ENCODE measurements around the gene POU4F3. TPM values are rescaled to one million over a fixed set of nuclear protein-coding genes. Genes with fewer than 3 reads are reported as not detected.

The POU4F3 gene
- total RNA-seq, 1 donor from 2014 or later = not detected

DNA sequence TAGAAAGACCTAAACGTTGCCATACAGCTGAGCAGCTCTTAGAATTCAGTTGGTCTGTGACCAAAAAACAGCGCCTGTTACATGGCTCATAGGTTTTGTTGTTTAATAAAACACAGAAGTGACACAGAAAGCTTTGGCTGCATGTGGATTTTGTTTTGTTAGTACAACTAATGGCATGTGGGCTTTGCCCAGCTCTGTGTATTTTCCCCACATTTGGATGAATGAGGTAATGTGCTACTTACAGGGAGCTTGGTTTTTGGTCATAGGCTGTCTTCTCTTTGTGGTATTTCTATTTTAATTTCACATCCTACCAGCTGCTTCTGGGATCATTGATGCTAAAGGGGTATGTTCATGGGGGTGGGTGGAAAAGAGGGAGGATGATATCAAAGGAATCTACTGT, 37.0 kb upstream of the POU4F3 start:
- Mint-ChIP-seq H3K36me3 (ENCODE audit: insufficient read depth) (no peaks in the 10 kb centered on the region), H3K4me1 (ENCODE audit: low read depth) (peaks cover 1% of the 10 kb centered on the region), H3K27me3 (peaks cover 2% of the 10 kb centered on the region), H3K4me3 (ENCODE audit: low read depth) (no peak overlapping the region), H3K27ac (no peak overlapping the region), H3K9me3 (ENCODE audit: low read depth) (no peaks in the 10 kb centered on the region)
- TF ChIP-seq, protein P1, sequence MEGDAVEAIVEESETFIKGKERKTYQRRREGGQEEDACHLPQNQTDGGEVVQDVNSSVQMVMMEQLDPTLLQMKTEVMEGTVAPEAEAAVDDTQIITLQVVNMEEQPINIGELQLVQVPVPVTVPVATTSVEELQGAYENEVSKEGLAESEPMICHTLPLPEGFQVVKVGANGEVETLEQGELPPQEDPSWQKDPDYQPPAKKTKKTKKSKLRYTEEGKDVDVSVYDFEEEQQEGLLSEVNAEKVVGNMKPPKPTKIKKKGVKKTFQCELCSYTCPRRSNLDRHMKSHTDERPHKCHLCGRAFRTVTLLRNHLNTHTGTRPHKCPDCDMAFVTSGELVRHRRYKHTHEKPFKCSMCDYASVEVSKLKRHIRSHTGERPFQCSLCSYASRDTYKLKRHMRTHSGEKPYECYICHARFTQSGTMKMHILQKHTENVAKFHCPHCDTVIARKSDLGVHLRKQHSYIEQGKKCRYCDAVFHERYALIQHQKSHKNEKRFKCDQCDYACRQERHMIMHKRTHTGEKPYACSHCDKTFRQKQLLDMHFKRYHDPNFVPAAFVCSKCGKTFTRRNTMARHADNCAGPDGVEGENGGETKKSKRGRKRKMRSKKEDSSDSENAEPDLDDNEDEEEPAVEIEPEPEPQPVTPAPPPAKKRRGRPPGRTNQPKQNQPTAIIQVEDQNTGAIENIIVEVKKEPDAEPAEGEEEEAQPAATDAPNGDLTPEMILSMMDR (IDR thresholded peaks at IDR 0.05; ENCODE audit: unreplicated experiment) = no peak
- no peak for DNase-seq (ENCODE audit: low spot score, unreplicated experiment)

DNA sequence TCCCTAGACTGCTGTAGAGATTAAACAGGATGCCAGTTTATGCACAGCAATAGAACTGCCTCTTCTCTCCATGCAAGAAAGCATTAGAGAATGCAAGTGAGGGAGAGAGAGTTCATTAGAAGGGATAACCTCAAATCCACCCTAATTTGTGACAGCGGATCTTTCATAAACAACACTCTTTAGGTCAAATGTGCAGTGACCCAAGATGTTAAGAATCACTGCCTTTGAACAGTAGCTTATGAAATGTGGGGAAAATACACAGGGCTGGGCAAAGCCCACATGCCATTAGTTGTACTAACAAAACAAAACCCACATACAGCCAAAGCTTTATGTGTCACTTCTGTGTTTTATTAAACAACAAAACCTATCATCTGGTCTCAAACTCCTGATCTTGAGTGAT, 36.2 kb upstream of the POU4F3 start:
- H3K9me3 Mint-ChIP-seq (ENCODE audit: low read depth) = no peaks in the 10 kb centered on the region
- peaks cover 6% of the 10 kb centered on the region for H3K4me1 Mint-ChIP-seq (ENCODE audit: low read depth)
- no peak overlapping the region for H3K4me3 Mint-ChIP-seq (ENCODE audit: low read depth)
- DNase-seq (ENCODE audit: low spot score, unreplicated experiment) = no peak
- H3K27ac Mint-ChIP-seq = no peak overlapping the region
- TF ChIP-seq, protein P1 (IDR thresholded peaks at IDR 0.05; ENCODE audit: unreplicated experiment) = no peak
- H3K36me3 Mint-ChIP-seq (ENCODE audit: insufficient read depth) = no peaks in the 10 kb centered on the region
- peaks cover 2% of the 10 kb centered on the region for H3K27me3 Mint-ChIP-seq

DNA sequence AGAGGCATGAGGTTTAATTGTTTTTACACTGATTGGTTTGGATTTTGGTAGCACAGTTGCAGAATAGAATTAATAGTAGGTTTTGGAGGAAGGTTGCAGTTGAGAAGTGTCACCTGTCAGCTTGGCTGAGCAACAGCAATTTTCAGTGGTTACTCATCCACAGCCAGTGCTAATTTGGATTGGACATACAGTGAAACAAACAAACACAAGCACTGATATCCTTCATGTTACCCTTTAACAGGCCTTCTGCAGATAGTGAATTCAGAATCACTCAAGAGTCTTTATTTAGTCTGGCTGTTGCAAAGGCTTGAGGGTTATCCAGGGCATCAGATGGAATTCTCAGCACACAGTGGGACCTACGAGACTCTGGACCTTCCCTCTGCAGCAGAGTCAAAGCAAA, 31.8 kb upstream of the POU4F3 start:
- H3K9me3 Mint-ChIP-seq (ENCODE audit: low read depth) = no peaks in the 10 kb centered on the region
- DNase-seq (ENCODE audit: low spot score, unreplicated experiment) = no peak
- H3K27me3 Mint-ChIP-seq = peaks cover 4% of the 10 kb centered on the region
- H3K36me3 Mint-ChIP-seq (ENCODE audit: insufficient read depth) = no peaks in the 10 kb centered on the region
- H3K4me3 Mint-ChIP-seq (ENCODE audit: low read depth) = no peak overlapping the region
- H3K27ac Mint-ChIP-seq = no peak overlapping the region
- H3K4me1 Mint-ChIP-seq (ENCODE audit: low read depth) = peaks cover 6% of the 10 kb centered on the region
- TF ChIP-seq, protein P1 (IDR thresholded peaks at IDR 0.05; ENCODE audit: unreplicated experiment) = no peak

DNA sequence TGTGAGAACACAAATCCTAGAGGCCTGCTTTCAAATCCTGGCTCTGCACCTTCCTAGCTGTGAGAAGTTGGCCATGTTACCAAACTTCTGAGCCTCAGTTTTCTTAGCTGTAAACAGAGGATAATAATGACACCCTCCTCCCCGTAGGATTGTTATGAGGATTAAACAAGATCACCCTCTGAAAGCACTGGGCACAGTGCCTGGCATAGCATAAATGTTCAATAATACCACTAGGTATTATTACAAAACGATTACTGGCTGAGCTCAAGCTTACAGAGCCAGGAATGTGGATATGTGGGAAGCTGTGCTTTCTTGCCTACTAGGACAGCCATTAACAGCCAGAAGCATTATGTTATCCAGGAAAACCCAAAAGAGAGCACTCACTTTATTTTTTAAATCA, 30.8 kb upstream of the POU4F3 start:
- TF ChIP-seq, protein P1 (IDR thresholded peaks at IDR 0.05; ENCODE audit: unreplicated experiment) = no peak
- Mint-ChIP-seq H3K9me3 (ENCODE audit: low read depth) (no peaks in the 10 kb centered on the region), H3K4me3 (ENCODE audit: low read depth) (no peak overlapping the region), H3K36me3 (ENCODE audit: insufficient read depth) (no peaks in the 10 kb centered on the region), H3K27ac (no peak overlapping the region), H3K4me1 (ENCODE audit: low read depth) (peaks cover 6% of the 10 kb centered on the region), H3K27me3 (peaks cover 3% of the 10 kb centered on the region)
- no peak for DNase-seq (ENCODE audit: low spot score, unreplicated experiment)

DNA sequence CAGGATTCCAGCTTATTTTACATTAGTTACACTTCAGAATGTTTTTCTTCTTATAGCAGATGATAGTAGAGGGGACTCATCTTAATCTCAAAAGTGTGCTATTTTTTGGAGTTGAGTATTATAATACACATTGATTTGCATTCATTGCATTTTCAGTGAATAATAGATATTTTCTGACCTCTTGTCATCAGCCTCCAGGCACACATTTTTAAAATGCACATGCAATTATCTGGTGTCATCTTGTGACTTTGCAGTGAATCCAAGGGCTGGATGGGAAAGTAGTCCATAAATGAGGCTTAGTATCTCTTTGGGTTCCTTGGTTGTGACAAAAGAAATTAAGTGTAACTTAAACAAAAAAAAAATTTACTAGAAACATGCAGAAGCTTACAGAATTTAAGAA, 28.1 kb upstream of the POU4F3 start:
- Mint-ChIP-seq H3K9me3 (ENCODE audit: low read depth) (no peaks in the 10 kb centered on the region), H3K36me3 (ENCODE audit: insufficient read depth) (no peaks in the 10 kb centered on the region), H3K4me3 (ENCODE audit: low read depth) (no peak overlapping the region), H3K4me1 (ENCODE audit: low read depth) (peaks cover 6% of the 10 kb centered on the region), H3K27me3 (peaks cover 6% of the 10 kb centered on the region), H3K27ac (no peak overlapping the region)
- no peak for DNase-seq (ENCODE audit: low spot score, unreplicated experiment)
- TF ChIP-seq, protein P1 (IDR thresholded peaks at IDR 0.05; ENCODE audit: unreplicated experiment) = no peak

All from progenitor cell of endocrine pancreas (in vitro differentiated cells).